SK-N-MC (cell line): ENCODE data around the gene WNT5B.

Source experiments
- DNase-seq: peaks from one replicate; pipeline ENCODE4 v3.0.0-alpha.2; 2011; ENCODE audit warnings: low read depth, low spot score
- H3K27ac ChIP-seq: fragments of 200-600 bp; sonication (generic); 2 replicates; pipeline ENCODE4 v1.5.1; 2016; ENCODE audit warnings: mixed run types
- H3K36me3 ChIP-seq: fragments of 200-600 bp; sonication (generic); 2 replicates; pipeline ENCODE4 v1.6.1; 2017; ENCODE audit warnings: antibody characterized with exemption, low read length, mixed read lengths; ENCODE audit not compliant: insufficient read depth
- H3K4me3 ChIP-seq: fragments of 200-600 bp; sonication (generic); 2 replicates; pipeline ENCODE4 v1.5.1; 2016
- H3K9ac ChIP-seq: fragments of 200-600 bp; sonication (generic); 2 replicates; pipeline ENCODE4 v1.8.0; 2017; ENCODE audit warnings: mixed run types, mixed read lengths; ENCODE audit not compliant: insufficient read length
- H3K9me3 ChIP-seq: fragments of 200-600 bp; sonication (generic); 2 replicates; pipeline ENCODE4 v1.6.1; 2017; ENCODE audit warnings: low read depth, mild to moderate bottlenecking, antibody characterized with exemption, low read length, moderate library complexity, mixed read lengths
- EZH2 ChIP-seq: fragments of 200-600 bp; sonication (generic); IDR thresholded peaks from one replicate; pipeline ENCODE4 v1.6.1; 2017; ENCODE audit warnings: antibody characterized with exemption
- FOXP2 ChIP-seq: optimal IDR thresholded peaks from 2 replicates; pipeline ENCODE3; 2011; ENCODE audit warnings: mild to moderate bottlenecking, moderate library complexity; ENCODE audit not compliant: insufficient read depth; ENCODE audit errors: extremely low read length, control extremely low read depth
- POLR2AphosphoS5 ChIP-seq: IDR thresholded peaks from 2 replicates; pipeline ENCODE4 v1.6.1; 2012; ENCODE audit warnings: mild to moderate bottlenecking, low read depth, low read length, borderline replicate concordance

Gene WNT5B

DNA sequence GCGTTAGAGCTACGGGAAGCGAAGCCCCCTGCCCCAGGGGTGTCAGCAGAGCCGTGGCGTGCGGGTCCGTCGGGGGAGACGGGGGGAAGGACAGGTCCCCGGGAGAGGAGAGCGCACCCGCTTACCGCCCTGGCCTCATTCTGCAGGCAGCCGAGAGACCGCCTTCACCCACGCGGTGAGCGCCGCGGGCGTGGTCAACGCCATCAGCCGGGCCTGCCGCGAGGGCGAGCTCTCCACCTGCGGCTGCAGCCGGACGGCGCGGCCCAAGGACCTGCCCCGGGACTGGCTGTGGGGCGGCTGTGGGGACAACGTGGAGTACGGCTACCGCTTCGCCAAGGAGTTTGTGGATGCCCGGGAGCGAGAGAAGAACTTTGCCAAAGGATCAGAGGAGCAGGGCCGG is 10.5 kb downstream of the WNT5B start:
- Histone ChIP-seq H3K4me3 (no peak overlapping the region), H3K36me3 (no peaks in the 10 kb centered on the region), H3K9me3 (no peaks in the 10 kb centered on the region), H3K27ac (no peak overlapping the region), H3K9ac (no peak overlapping the region)
- no peak for DNase-seq
- no peak for TF ChIP-seq POLR2AphosphoS5
- no peak for TF ChIP-seq EZH2
- no peak for TF ChIP-seq FOXP2

DNA sequence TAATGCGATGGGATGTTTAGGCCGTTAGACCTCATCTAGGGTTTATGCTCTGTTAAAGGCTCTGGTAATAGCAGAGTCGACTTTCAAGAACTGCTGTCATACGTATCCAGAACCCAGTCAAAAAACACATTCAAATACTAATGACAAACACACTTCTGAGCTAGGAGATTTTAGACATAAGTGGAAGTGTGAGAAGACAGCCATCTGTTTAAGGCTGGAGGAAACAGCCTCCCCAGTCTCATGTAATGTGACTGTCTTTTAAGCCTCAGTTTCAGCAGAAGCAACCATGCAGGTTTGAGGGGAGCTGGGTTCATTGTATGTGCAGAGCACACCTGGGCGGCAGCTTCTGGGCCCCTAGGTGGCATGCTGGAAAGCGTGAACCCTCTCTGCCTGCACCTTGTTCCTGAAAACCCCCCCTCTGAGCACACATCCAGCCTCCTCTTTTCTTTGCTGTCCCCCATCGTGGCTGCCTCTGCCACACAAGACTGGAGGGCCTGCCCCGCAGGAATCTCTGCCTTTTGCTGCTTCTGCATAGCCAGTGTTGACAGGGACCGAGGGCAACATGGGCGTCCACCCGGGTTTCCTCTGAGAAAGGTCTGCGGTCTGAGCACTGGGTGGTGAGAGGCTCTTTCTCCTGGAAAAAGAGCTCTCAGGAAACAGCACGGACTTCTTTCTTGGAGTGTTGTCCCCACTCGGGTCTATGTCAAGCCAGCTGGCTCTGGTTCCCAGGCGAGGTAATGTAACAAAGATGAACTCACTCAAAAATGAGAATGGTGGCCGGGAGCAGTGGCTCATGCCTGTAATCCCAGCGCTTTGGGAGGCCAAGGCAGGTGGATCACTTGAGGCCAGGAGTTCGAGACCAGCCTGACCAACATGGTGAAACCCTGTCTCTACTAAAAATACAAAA is 11.6 kb downstream of the WNT5B start:
- no peak for DNase-seq
- no peaks in the 10 kb centered on the region for H3K36me3 ChIP-seq
- H3K27ac ChIP-seq, result no peak overlapping the region
- H3K4me3 ChIP-seq, result no peak overlapping the region
- no peak overlapping the region for H3K9ac ChIP-seq
- no peaks in the 10 kb centered on the region for H3K9me3 ChIP-seq
- no peak for TF ChIP-seq EZH2
- no peak for TF ChIP-seq POLR2AphosphoS5
- TF ChIP-seq FOXP2, result no peak

DNA sequence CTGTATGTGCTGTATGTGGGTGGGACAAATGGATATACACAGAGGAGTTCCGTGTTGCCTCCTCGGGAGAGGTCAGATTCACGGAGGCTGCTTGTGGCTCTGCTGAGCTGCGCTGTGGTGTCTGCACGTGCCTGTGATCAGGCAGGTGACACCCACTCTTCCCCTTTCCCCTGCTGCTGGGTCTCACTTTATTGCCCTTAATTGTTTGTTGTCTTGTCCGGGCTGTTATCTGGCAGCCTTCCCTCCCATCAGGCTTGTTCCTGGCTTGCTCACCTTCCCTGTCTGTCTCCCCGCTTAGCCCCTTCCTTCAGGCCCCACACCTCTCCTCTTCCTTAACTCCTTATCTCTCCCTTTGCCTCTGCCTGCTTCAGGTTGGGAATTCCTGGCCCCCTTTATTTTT is 13.5 kb downstream of the WNT5B start:
- no peak for DNase-seq
- Histone ChIP-seq H3K9ac (no peak overlapping the region), H3K36me3 (no peaks in the 10 kb centered on the region), H3K9me3 (no peaks in the 10 kb centered on the region), H3K4me3 (no peak overlapping the region), H3K27ac (no peak overlapping the region)
- TF ChIP-seq EZH2, result no peak
- no peak for TF ChIP-seq POLR2AphosphoS5
- TF ChIP-seq FOXP2, result no peak

DNA sequence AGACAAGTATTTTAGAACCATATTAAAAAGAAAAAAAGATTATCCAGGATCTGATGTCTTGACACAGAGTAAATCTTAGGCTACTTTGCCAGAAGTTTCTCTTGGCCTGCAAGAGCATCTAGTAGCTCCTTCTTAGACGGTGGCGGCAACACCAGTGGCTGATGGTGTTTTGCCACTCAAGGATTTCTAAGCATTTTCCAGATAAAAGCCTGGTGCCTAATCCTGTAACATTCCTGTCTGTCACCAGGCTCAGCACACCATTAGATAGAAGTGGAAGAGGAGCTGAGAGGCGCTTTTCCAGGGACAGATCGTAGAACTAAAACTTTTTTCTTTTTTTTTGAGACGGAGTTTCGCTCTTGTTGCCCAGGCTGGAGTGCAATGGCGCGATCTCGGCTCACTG is 14.0 kb downstream of the WNT5B start:
- Histone ChIP-seq H3K9me3 (no peaks in the 10 kb centered on the region), H3K36me3 (no peaks in the 10 kb centered on the region), H3K4me3 (no peak overlapping the region), H3K9ac (no peak overlapping the region), H3K27ac (no peak overlapping the region)
- TF ChIP-seq EZH2 (no peak), FOXP2 (no peak), POLR2AphosphoS5 (no peak)
- DNase-seq, result no peak

DNA sequence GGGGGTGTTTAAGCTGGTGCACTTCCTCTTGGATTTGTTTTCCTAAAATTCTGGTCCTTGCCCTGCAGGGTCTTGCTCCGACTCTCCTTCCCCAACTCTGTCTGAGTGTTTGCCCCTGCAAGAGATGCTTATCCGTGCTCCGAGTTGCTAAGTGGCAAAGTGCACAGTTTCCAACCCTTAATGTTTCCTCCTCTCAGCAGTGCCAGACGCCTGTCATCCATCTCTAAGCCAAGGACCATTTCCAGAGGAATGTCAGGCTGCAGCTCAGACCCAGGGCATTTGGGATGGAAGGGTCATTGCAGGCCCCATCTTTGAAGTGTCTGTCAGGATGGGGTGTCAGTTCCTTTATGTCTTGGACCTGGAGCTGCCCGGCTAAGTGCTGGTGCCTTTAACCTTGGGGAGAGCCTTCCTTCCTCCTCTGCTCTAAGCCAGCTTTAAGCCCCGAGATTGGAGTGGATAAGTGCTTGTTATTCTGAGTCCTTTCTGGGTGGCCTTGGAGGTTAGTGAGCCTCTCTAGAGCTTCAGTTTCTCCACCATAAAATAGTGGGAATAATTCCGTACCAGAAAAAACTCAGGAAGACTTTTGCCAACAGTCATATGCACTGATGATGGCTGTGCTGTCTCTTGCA is 15.0 kb downstream of the WNT5B start:
- no peaks in the 10 kb centered on the region for H3K9me3 ChIP-seq
- H3K4me3 ChIP-seq, result peak overlapping the region; percentile 65
- no peaks in the 10 kb centered on the region for H3K36me3 ChIP-seq
- no peak for DNase-seq
- no peak overlapping the region for H3K27ac ChIP-seq
- TF ChIP-seq POLR2AphosphoS5 (no peak), FOXP2 (no peak)
- H3K9ac ChIP-seq, result no peak overlapping the region

DNA sequence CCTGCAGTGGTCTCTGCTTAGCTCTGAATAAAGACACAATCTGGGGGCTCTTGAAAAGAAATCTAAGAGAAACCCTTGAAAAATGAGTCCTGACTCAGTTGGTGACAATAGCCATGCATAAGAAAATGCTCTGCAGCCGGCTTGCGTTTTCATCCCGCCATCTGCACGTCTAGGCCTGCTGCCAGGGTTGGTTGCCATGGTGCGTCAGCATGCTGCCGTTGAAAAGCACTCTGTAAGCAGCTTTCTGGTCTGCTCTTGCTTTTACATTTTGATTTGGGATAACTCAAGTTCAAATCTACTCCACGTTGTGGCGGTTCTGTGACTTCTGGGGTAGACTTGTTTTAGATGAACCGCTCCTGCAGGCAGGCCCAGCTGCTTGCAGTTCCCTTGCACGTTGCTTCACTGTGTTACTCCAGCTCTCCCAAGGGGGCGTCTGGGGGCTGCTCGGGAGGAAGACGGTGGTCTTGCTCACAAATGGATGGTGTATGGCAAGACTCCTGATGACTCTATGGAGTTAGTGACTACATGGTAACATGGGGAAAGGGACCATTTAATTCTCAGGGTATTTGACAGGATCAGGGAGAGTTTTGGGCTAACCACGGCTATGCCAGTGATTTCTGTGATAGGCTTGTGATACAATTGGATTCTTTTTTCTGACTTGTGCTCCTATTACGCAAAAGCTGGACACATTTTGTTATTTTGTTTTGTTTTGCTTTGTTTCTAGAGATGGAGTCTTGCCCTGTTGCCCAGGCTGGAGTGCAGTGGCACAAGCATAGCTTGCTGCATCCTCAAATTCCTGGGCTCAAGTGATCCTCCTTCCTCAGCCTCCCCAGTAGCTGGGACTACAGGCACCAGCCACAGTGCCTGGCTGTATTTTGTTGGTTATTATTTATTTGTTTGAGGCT is 15.8 kb downstream of the WNT5B start:
- no peak overlapping the region for H3K9ac ChIP-seq
- H3K4me3 ChIP-seq, result peak overlapping the region; percentile 65
- H3K9me3 ChIP-seq, result no peaks in the 10 kb centered on the region
- no peaks in the 10 kb centered on the region for H3K36me3 ChIP-seq
- no peak overlapping the region; the same call in 1 of the 2 replicates for H3K27ac ChIP-seq
- DNase-seq, result no peak
- TF ChIP-seq EZH2 (no peak), POLR2AphosphoS5 (no peak), FOXP2 (no peak)

DNA sequence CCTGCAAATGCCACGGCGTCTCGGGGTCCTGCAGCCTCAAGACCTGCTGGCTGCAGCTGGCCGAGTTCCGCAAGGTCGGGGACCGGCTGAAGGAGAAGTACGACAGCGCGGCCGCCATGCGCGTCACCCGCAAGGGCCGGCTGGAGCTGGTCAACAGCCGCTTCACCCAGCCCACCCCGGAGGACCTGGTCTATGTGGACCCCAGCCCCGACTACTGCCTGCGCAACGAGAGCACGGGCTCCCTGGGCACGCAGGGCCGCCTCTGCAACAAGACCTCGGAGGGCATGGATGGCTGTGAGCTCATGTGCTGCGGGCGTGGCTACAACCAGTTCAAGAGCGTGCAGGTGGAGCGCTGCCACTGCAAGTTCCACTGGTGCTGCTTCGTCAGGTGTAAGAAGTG is 16.8 kb downstream of the WNT5B start:
- H3K36me3 ChIP-seq, result no peaks in the 10 kb centered on the region
- H3K9me3 ChIP-seq, result no peaks in the 10 kb centered on the region
- H3K4me3 ChIP-seq, result no peak overlapping the region
- no peak overlapping the region for H3K27ac ChIP-seq
- no peak for DNase-seq
- no peak overlapping the region for H3K9ac ChIP-seq
- TF ChIP-seq POLR2AphosphoS5 (no peak), FOXP2 (no peak), EZH2 (no peak)

DNA sequence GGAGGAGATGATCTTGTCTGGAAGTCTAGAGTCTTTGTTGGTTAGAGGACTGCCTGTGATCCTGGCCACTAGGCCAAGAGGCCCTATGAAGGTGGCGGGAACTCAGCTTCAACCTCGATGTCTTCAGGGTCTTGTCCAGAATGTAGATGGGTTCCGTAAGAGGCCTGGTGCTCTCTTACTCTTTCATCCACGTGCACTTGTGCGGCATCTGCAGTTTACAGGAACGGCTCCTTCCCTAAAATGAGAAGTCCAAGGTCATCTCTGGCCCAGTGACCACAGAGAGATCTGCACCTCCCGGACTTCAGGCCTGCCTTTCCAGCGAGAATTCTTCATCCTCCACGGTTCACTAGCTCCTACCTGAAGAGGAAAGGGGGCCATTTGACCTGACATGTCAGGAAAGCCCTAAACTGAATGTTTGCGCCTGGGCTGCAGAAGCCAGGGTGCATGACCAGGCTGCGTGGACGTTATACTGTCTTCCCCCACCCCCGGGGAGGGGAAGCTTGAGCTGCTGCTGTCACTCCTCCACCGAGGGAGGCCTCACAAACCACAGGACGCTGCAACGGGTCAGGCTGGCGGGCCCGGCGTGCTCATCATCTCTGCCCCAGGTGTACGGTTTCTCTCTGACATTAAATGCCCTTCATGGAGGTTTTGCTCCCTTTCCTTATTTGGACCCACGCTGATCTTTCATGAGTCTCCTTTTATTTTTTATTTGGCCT is 17.7 kb downstream of the WNT5B start:
- TF ChIP-seq FOXP2 (no peak), EZH2 (no peak), POLR2AphosphoS5 (no peak)
- Histone ChIP-seq H3K36me3 (no peaks in the 10 kb centered on the region), H3K9ac (no peak overlapping the region), H3K27ac (no peak overlapping the region), H3K9me3 (no peaks in the 10 kb centered on the region), H3K4me3 (no peak overlapping the region)
- no peak for DNase-seq
